Adrenal gland (tissue), 5 donors: ENCODE data around the gene TNRC18.

Source experiments
- CTCF ChIP-seq, 6 experiments: fragments of 450-650 bp in 4 of 6; fragments of 200-600 bp in 2 of 6; sonication (generic) in 1 of 6; IDR thresholded peaks; 1 replicate in 5 of 6; 2 replicates in 1 of 6; pipeline versions ENCODE4 v1.5.1 to v1.8.0; 2016 to 2021; ENCODE audit warnings: antibody characterized with exemption in 6 of 6, mild to moderate bottlenecking in 2 of 6, moderate library complexity in 1 of 6
- POLR2A ChIP-seq, 2 donors: fragments of 450-650 bp; IDR thresholded peaks; one replicate each; pipeline ENCODE4 v1.6.1; 2017; ENCODE audit warnings: antibody characterized with exemption in 2 of 2, mild to moderate bottlenecking in 2 of 2, moderate library complexity in 1 of 2
- donor health status: DM: no; HTN: no; CAD: no.

GRCh38 chr7:5324961-5325360 is 98.7 kb downstream of the TNRC18 start:
- TF ChIP-seq POLR2A (IDR thresholded peaks at IDR 0.05) = no peak
- TF ChIP-seq CTCF (IDR thresholded peaks at IDR 0.05) = no peak
